Ishikawa (cell line): ENCODE measurements around the gene TBC1D24.

Experiments used
- CEBPB ChIP-seq: IDR thresholded peaks from 2 replicates; pipeline ENCODE4 v1.6.1; 2012
- CREB1 ChIP-seq: IDR thresholded peaks from 2 replicates; pipeline ENCODE4 v1.6.1; 2012; ENCODE audit warnings: low read depth
- EGR1 ChIP-seq: IDR thresholded peaks from 2 replicates; pipeline ENCODE4 v1.6.1; 2012
- EP300 ChIP-seq: IDR thresholded peaks from 2 replicates; pipeline ENCODE4 v1.6.1; 2012; ENCODE audit warnings: borderline replicate concordance
- FOXM1 ChIP-seq: IDR thresholded peaks from 2 replicates; pipeline ENCODE4 v1.6.1; 2012; ENCODE audit warnings: low read depth, borderline replicate concordance
- NFIC ChIP-seq: IDR thresholded peaks from 2 replicates; pipeline ENCODE4 v1.6.1; 2012
- RAD21 ChIP-seq: IDR thresholded peaks from 2 replicates; pipeline ENCODE4 v1.6.1; 2012; ENCODE audit warnings: low read depth
- TAF1 ChIP-seq: IDR thresholded peaks from 2 replicates; pipeline ENCODE4 v1.6.1; 2012; ENCODE audit warnings: low read depth, mild to moderate bottlenecking
- TCF12 ChIP-seq: IDR thresholded peaks from 2 replicates; pipeline ENCODE4 v1.6.1; 2012; ENCODE audit warnings: low read depth
- TEAD4 ChIP-seq: IDR thresholded peaks from 2 replicates; pipeline ENCODE4 v1.6.1; 2012
- YY1 ChIP-seq: IDR thresholded peaks from 2 replicates; pipeline ENCODE4 v1.6.1; 2012; ENCODE audit warnings: low read depth
- ZBTB7A ChIP-seq: IDR thresholded peaks from 2 replicates; pipeline ENCODE4 v1.6.1; 2012; ENCODE audit warnings: low read depth
- TF ChIP-seq, protein P1 (sequence below): IDR thresholded peaks from 2 replicates; pipeline ENCODE4 v1.6.1; 2012
- TF ChIP-seq, protein P2 (sequence below): IDR thresholded peaks from 2 replicates; pipeline ENCODE4 v1.6.1; 2012; ENCODE audit warnings: low read depth, mild to moderate bottlenecking
- TF ChIP-seq, protein P3 (sequence below): IDR thresholded peaks from 2 replicates; pipeline ENCODE4 v1.6.1; 2012

The TBC1D24 gene

DNA sequence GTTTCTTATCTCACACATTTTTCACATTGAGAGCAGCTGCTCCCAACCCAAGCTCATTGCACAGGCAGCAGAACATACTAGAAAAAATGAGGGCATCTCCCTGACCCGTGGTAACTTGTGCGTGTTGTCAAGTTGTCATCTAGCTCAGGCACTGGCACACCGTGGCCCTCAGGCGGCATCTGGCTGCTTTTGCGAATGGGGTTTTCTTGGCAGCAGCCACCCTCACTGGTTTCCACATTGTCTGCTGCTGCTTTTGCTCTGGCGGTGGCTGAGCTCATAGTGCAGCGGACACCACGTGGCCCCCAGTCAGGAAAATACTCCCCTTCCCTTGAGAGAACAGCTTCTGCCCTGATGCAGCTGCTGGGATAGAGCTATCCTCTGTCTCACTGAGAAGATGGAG lies 24.4 kb upstream of the TBC1D24 start:
- TF ChIP-seq TEAD4: no peak
- TF ChIP-seq, protein P1, sequence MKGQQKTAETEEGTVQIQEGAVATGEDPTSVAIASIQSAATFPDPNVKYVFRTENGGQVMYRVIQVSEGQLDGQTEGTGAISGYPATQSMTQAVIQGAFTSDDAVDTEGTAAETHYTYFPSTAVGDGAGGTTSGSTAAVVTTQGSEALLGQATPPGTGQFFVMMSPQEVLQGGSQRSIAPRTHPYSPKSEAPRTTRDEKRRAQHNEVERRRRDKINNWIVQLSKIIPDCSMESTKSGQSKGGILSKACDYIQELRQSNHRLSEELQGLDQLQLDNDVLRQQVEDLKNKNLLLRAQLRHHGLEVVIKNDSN: no peak
- TF ChIP-seq CREB1: no peak
- TF ChIP-seq TCF12: no peak

DNA sequence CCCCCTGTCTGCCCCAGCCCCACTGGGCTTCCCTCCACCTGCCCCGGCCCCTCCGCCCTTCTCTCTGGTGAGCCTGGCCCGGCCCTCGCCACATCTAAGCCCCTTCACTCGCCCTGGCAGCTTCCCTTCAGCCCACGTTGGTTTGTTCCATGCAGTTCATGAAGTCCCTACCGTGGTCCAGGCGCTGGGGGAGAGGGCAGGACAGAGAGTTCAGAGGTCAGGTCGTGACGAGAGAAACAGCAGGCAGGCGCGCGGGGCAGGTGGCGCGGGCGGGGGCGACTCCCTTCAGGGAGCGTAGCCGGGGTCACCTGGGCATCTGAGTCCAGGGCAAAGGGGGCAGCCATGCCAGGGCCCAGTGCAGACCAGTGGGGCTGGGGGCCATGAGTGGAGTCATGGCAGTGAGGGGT lies 23.9 kb upstream of the TBC1D24 start:
- TF ChIP-seq, protein P2, sequence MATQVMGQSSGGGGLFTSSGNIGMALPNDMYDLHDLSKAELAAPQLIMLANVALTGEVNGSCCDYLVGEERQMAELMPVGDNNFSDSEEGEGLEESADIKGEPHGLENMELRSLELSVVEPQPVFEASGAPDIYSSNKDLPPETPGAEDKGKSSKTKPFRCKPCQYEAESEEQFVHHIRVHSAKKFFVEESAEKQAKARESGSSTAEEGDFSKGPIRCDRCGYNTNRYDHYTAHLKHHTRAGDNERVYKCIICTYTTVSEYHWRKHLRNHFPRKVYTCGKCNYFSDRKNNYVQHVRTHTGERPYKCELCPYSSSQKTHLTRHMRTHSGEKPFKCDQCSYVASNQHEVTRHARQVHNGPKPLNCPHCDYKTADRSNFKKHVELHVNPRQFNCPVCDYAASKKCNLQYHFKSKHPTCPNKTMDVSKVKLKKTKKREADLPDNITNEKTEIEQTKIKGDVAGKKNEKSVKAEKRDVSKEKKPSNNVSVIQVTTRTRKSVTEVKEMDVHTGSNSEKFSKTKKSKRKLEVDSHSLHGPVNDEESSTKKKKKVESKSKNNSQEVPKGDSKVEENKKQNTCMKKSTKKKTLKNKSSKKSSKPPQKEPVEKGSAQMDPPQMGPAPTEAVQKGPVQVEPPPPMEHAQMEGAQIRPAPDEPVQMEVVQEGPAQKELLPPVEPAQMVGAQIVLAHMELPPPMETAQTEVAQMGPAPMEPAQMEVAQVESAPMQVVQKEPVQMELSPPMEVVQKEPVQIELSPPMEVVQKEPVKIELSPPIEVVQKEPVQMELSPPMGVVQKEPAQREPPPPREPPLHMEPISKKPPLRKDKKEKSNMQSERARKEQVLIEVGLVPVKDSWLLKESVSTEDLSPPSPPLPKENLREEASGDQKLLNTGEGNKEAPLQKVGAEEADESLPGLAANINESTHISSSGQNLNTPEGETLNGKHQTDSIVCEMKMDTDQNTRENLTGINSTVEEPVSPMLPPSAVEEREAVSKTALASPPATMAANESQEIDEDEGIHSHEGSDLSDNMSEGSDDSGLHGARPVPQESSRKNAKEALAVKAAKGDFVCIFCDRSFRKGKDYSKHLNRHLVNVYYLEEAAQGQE: no peak
- TF ChIP-seq EP300: no peak
- TF ChIP-seq, protein P1: no peak
- no peak for TF ChIP-seq TAF1
- TF ChIP-seq, protein P3, sequence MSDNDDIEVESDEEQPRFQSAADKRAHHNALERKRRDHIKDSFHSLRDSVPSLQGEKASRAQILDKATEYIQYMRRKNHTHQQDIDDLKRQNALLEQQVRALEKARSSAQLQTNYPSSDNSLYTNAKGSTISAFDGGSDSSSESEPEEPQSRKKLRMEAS: no peak
- TF ChIP-seq TCF12: no peak
- no peak for TF ChIP-seq TEAD4
- no peak for TF ChIP-seq CREB1
- TF ChIP-seq CEBPB: no peak
- TF ChIP-seq ZBTB7A: no peak
- no peak for TF ChIP-seq YY1
- TF ChIP-seq NFIC: no peak
- no peak for TF ChIP-seq EGR1
- no peak for TF ChIP-seq RAD21
- no peak for TF ChIP-seq FOXM1

DNA sequence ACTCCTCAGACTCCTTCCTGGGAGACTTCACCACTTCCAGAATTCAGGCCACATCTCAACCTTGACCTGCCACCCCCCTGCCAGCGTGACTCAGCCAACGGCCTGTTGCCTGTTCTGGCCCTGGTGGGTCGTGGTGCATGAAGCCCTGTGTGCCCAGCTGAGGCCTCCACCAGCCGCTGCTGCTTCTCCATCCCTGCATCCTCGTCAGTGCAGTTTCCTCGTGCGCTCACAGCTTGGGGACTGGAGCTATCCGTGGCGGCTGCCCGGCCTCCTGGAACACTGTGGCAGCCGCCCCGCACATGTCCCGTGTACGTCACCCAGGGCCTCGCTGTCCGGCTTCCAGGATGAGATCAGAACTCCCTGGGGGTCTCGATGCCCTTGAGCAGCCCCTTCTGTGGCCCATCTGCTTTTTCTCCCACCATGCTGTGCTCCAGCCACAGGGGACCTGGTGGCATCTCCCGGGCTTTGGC lies 23.0 kb upstream of the TBC1D24 start:
- TF ChIP-seq CREB1 (no peak), YY1 (no peak), RAD21 (no peak), FOXM1 (no peak), EP300 (no peak), EGR1 (no peak), TCF12 (no peak), TAF1 (no peak)
- TF ChIP-seq, protein P3: no peak
- TF ChIP-seq, protein P2: no peak

DNA sequence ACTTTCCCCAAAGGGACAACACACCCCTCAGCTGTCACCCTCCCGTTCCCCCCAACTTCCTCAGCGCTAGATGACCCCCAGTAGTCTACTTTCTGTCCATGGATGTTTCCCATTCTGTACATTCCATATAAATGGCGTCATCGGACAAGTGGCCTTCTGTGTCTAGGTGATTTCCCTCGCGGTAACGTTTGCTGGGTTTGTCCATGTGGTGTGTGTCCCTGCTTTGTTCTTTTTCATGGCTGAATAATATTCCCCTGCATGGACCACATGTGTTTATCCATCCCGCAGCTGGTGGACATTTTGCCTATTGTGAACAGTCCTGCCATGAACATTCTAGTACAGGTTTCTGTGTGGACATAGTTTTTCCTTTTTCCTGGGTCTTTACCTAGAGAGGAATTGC lies 22.3 kb upstream of the TBC1D24 start:
- TF ChIP-seq, protein P3: no peak
- TF ChIP-seq RAD21 (no peak), ZBTB7A (no peak), TEAD4 (no peak), YY1 (no peak), NFIC (no peak)
- TF ChIP-seq, protein P2: no peak
- TF ChIP-seq, protein P1: no peak
